ENCODE results near the gene RARG.

Gene RARG

DNA sequence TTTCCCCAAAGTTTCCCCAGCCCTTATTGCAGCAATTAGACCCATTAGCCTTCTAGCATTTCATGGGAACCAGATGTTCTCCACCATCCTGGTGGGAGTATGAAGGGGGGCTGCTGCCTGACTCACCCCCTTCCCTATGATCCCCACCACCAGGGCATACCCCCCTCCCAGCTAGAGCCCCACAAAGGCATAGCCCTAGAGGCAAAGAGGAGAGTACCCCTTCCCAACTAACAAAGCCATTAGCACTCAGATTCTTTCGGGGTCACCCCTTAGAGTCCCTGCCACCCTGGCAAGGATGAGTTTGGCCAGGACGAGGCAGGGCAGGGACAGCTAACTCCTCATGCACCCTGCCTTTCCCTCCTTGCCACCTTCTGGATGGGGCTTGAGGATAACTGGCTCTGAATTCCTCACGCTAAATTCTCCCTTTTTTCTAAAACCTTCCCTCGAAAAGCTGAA, 9.2 kb downstream of the RARG start:
- DNase-seq: no peak

- DNase-seq: no peak
Measured at GRCh38 chr12:53222170-53222721, 9.8 kb downstream of the RARG start.

GRCh38 chr12:53221203-53222080, 10.6 kb downstream of the RARG start:
- DNase-seq: no peak

DNA sequence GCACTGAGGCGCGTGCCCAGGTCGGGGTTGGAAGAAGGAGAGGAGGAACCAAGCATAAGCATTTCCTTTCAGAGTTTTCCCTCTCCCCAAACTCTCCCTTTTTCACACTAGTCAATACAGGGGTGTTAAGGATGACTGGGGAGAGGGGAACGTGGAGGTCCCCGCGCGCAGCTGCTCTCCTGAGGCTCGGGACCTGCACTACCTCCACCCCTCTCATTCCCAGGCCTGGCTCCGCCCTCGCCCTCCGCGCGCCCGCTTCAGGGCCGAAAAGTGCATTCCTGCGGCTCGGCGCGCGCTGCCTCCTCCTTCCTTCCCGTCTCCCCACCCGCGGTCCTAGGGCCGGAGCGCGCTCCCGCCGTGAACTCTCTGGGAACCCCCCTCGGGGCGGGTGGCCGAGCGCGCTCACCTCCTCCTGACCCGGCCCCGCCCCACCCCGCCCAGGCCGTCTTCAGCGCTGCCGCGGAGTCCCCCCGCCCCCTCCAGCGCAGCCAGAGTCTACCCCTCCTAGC, 11.3 kb downstream of the RARG start:
- DNase-seq: peak; percentile 81

DNA sequence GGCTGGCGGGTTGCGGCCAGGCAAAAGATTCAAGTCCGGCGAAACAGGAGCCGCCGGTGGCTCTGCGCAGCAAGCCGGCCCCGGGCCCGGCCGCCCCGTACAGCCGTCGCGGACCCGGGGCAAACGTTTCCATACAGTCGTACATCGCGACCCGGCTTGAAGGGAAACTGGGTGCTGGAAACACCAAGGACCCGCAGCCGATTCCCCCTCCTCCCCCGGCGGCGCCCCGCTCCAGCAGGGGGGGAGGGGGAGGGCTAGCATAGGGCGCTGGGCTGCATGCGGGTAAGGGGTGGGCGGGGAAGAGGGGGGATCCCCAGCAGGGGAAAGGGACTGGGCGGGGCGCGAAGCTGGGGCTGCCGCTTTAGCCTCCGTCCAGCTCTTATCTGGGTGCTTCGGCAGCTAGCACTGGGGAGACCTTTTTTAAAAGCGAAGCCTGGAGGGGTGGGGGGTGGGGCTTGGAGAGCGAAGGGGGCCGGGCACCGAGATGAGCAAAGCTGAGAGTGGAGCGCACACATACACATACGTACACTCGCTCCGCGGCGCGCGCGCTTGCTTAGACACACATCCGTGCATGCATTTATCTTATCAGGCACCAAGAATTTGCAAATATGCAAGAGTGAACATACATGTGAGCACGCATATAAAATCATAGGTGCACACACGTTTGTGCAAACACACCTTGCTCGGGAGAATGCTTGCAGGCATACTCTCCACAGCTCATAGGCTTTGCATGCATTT, 11.9 kb downstream of the RARG start:
- DNase-seq: peak; percentile 57

DNA sequence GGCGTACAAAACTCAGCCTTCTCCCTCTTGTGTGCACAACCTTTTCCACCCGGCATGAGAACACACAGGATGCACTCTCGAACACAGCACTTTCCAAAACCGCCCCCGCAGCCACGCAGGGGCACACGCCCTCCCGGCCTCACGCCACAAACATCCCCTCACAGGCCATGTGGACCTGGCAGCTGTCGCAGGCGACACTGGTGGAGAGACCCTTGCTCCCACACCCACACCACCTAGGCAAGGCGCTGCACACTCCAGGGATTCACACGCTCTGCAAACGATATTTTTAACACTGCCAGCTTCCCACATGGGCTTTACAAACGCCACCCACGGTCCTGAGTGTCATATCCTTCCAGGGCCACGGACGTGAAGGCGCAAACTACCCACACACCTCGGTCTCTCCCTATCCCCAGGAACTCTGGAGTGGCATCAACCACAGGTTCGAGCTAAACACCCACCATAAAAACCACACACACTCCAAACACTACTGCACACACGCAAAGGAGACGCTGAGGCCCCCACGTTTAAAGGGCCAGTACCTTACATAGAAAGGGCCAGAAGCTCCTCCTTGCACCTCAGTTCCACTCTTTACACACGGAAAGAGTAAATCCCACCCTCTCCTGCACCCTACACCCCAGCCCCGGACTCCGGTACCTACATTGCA, 12.6 kb downstream of the RARG start:
- DNase-seq: no peak

DNA sequence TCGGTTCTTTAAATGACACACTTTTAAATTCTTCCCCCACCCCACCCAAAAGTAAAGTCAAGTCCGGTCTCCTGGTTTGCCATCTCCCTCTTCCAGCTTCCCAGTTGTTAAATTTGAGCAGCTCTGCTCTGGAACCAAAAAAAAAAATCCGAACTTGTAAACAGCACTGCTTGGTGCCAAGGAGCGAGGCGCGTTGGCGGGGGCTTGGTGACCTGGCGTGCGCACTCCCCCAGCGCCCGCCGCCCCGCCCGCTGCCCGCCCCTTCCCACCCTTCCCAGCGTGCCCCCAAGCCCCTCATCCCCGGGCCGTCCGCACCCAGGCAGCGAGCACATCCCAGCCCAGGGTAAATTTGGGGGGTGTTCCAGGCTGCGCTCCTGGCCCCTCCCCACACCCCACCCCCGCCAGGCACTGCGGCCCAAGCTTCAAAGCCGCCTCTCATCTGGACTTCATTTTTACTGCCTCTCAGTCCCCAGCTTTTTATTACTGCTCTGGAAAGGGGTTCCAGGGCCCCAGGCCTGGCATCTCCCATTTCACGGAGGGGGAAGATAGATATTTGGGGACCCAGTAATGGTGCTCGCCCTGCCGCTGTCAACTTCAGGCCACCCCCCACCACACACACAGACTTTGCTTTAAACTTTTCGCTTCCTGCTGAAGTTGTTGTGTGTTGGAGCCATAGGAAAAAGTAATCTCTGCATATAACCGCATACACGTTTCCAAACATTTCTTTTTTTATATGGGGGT, 13.3 kb downstream of the RARG start:
- DNase-seq: no peak

DNA sequence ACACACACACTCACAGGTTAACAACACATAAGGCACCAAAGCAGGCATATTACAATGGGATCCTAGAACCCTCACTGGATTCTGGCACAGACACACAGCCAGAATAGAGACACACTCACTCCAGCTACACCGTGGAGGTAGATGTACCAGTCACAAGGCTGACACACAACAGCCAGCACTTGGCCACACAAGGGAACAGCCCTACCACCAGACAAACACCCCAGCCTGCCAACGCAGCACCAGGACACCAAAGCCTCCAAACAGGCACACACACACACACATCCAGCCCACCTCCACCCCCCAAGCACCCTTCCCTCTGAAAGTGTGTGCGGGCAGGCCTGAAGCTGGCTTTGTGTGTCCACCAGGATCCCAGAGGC, 14.1 kb downstream of the RARG start:
- DNase-seq: no peak

DNA sequence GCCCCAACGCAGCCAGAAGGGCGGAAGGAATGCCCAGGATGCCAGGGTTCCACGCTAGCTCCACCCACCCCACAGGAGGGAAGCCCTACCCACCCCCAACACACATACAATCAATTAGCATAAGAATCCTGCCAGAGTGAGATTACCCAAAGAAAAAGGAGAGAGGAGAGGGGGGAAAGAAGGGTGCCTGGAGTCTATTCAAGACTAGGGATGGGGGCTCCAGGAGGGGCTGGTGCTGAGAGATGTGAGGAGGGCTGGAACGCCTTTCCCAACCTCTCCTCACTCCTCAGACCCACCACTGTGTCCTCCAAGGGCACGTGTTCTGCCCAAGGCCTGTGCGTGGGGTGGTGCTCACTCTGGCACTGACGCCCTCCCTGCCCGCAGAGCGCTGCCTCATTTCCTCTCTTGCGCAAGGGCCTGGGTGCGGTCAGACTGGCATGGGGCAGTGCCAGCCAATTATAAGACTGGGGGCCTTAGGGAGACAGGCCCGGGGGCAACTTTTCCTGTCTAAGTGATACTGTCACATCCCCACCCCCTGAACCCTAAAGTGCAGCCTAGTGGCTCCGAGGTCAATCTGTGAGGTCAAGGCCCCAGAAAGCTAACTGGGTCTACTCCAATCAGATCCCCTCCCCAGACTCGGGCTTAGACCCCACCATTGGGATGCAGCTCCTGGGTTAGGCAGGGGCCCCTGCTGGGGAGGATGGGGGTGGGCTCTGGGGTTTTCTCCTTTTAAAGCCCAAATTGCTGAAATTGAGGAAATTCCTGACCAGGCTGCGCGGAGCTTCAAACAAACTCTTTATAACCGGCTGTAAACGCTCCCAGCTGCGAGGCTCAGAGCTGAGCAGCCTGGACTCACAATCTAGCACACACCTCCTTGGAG, 14.7 kb downstream of the RARG start:
- DNase-seq: peak; percentile 64

DNA sequence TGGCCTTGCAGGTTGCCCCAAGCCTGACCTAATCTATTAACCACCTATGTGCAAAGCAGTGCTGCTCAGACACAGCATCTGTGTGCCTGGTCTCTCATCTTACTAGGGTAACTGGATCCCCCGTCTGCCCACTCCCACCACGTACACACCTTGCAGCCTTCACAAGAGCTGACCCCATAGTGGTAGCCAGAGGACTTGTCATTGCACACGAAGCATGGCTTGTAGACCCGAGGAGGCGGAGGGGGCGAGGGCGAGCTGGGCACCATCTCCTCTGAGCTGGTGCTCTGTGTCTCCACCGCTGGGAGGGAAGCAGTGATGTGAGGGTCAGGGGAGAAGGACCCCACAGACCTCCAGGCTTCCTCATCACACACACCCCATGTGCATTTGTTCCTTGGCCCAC, 16.5 kb downstream of the RARG start:
- DNase-seq: no peak

- DNase-seq: no peak
Measured at GRCh38 chr12:53214687-53215455, 17.1 kb downstream of the RARG start.

GRCh38 chr12:53214221-53214620, 17.8 kb downstream of the RARG start:
- no peak for DNase-seq

DNA sequence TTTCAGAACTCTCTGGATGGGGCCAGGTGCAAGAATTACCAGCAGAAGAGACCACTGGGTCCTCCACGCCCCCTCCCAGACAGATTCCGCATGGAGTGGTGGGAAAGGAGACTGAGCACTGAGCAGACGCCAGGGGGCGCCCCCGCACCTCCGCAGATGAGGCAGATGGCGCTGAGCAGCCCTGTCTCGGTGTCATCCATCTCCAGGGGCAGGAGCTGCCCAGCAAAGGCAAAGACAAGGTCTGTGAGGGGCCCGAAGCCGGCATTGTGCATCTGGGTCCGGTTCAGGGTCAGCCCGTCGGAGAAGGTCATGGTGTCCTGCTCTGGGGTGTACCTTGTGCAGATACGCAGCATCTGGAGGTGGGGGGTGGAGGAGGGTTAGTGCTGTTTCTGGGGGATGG, 18.7 kb downstream of the RARG start:
- DNase-seq: peak; percentile 34

- no peak for DNase-seq
Measured at GRCh38 chr12:53212931-53213330, 19.1 kb downstream of the RARG start.

GRCh38 chr12:53211476-53212381, 20.3 kb downstream of the RARG start:
- DNase-seq: no peak

DNA sequence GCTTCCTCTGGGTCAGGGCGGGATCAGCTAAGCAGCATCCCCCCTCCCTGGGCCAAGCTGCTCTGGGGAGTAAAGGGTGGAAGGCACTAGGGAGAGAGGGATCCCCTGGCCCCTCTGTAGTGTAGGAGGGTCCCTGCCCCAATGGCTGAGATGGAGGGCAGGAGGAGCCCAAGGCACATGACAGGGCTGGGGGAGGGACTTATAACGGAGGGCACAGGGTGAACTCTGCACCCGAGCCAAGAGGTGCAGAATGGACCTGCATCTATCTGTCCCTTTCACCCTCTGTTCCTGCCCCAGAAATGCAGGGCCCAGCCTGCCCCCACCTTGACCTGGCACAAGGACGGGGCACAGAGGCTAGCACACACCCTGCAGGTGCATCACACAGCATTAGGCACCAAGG, 21.2 kb downstream of the RARG start:
- DNase-seq: no peak

- DNase-seq: peak; percentile 72
Measured at GRCh38 chr12:53208877-53209463, 23.0 kb downstream of the RARG start.

DNA sequence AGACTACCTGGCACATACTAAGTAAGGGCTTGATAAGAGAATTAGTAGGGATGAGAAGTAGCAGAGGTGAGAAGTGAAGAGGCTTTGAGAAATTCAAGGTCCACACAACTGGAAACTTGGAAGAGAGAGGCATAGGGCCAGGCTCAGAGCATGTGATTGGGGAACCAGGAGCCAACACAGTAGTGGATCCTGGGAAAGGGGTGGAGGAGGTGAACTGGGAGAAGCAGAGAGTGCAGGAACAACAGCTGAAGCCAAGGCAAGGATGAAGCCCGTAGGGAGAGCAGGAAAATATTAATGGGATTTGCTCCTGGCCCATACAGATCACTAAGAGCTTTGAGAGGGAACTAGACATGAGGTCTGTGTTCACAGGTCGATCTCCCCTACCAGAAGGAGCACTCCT, 23.6 kb downstream of the RARG start:
- no peak for DNase-seq

- DNase-seq: no peak
Measured at GRCh38 chr12:53207042-53207441, 25.0 kb downstream of the RARG start, which contains the start of gene ITGB7. Gene ITGB7 (minus strand): TSS chr12:53207251. CDS start chr12:53200443, 6,808 bp downstream.

All from GF-D8 (cell line).